Stimulated activated naive CD8-positive, alpha-beta T cell treated with anti-CD3 and anti-CD28 coated beads, Interleukin-15, amount 100 ng/mL, for 72 hours (primary cell): ENCODE measurements around the gene NDUFAF7.

ENCODE experiments used
- ATAC-seq: fragments of 150-1000 bp; cut with Tn5 transposase; 2 replicates; pipeline ENCODE4 v1.10.0; 2021; ENCODE audit warnings: mild to moderate bottlenecking, moderate library complexity
- DNase-seq, 2 donors: peaks; one replicate each; pipeline ENCODE4 v3.0.0; 2021 to 2022
- H3K27ac Mint-ChIP-seq, 2 donors: one replicate each; pipeline ENCODE4 v1.8.0; 2022; ENCODE audit warnings: mild to moderate bottlenecking in 2 of 2, mixed read lengths in 2 of 2, moderate library complexity in 2 of 2
- H3K27me3 Mint-ChIP-seq: one replicate; pipeline ENCODE4 v1.8.0; 2022; ENCODE audit warnings: mixed read lengths
- H3K4me1 Mint-ChIP-seq: one replicate; pipeline ENCODE4 v1.8.0; 2022; ENCODE audit warnings: mild to moderate bottlenecking, mixed read lengths
- H3K4me3 Mint-ChIP-seq, 2 donors: one replicate each; pipeline ENCODE4 v1.8.0; 2022; ENCODE audit warnings: mild to moderate bottlenecking in 2 of 2, mixed read lengths in 2 of 2, moderate library complexity in 1 of 2
- H3K9me3 Mint-ChIP-seq, 2 donors: one replicate each; pipeline ENCODE4 v1.8.0; 2022; ENCODE audit warnings: mixed read lengths in 2 of 2

Gene NDUFAF7

GRCh38 chr2:37244755-37245154, 13.3 kb downstream of the NDUFAF7 start:
- no peaks in the 10 kb centered on the region for H3K27me3 Mint-ChIP-seq
- H3K4me3 Mint-ChIP-seq = no peak overlapping the region
- H3K27ac Mint-ChIP-seq = peak overlapping the region in 1 of 2 donors; percentile 70
- peaks cover 10% of the 10 kb centered on the region for H3K4me1 Mint-ChIP-seq
- DNase-seq (no peak), ATAC-seq (no peak)
- H3K9me3 Mint-ChIP-seq = no peaks in the 10 kb centered on the region

- DNase-seq (no peak), ATAC-seq (no peak)
- no peak overlapping the region for H3K27ac Mint-ChIP-seq
These were observed 14.7 kb downstream of the NDUFAF7 start for GRCh38 chr2:37246205-37246604.

GRCh38 chr2:37250869-37251740, 19.6 kb downstream of the NDUFAF7 start:
- ATAC-seq = no peak
- H3K9me3 Mint-ChIP-seq = no peaks in the 10 kb centered on the region
- no peaks in the 10 kb centered on the region for H3K4me1 Mint-ChIP-seq
- no peak overlapping the region for H3K27ac Mint-ChIP-seq
- no peak overlapping the region for H3K4me3 Mint-ChIP-seq
- DNase-seq = no peak
- no peaks in the 10 kb centered on the region for H3K27me3 Mint-ChIP-seq

More at GRCh38 chr2:37246205-37246604, 14.7 kb downstream of the NDUFAF7 start:
- H3K4me1 Mint-ChIP-seq = peaks cover 10% of the 10 kb centered on the region
- no peaks in the 10 kb centered on the region for H3K9me3 Mint-ChIP-seq
- H3K4me3 Mint-ChIP-seq = no peak overlapping the region
- H3K27me3 Mint-ChIP-seq = no peaks in the 10 kb centered on the region

- ATAC-seq (no peak), DNase-seq (no peak)
- H3K9me3 Mint-ChIP-seq = no peaks in the 10 kb centered on the region
- H3K4me3 Mint-ChIP-seq = no peak overlapping the region
- H3K4me1 Mint-ChIP-seq = no peaks in the 10 kb centered on the region
- H3K27ac Mint-ChIP-seq = no peak overlapping the region
- no peaks in the 10 kb centered on the region for H3K27me3 Mint-ChIP-seq
These were observed 31.1 kb downstream of the NDUFAF7 start for GRCh38 chr2:37262522-37262921.

- no peaks in the 10 kb centered on the region for H3K27me3 Mint-ChIP-seq
- no peak overlapping the region for H3K4me3 Mint-ChIP-seq
- H3K4me1 Mint-ChIP-seq = no peaks in the 10 kb centered on the region
- H3K27ac Mint-ChIP-seq = peak overlapping the region in 1 of 2 donors; percentile 75
- DNase-seq (no peak), ATAC-seq (no peak)
- H3K9me3 Mint-ChIP-seq = no peaks in the 10 kb centered on the region
These were observed 32.4 kb downstream of the NDUFAF7 start for GRCh38 chr2:37263839-37264238.

GRCh38 chr2:37267685-37268084, 36.2 kb downstream of the NDUFAF7 start:
- H3K9me3 Mint-ChIP-seq = no peaks in the 10 kb centered on the region
- no peaks in the 10 kb centered on the region for H3K4me1 Mint-ChIP-seq
- ATAC-seq = no peak
- no peaks in the 10 kb centered on the region for H3K27me3 Mint-ChIP-seq
- DNase-seq = no peak
- H3K27ac Mint-ChIP-seq = peak overlapping the region in 1 of 2 donors; percentile 20
- H3K4me3 Mint-ChIP-seq = no peak overlapping the region

- ATAC-seq (no peak), DNase-seq (no peak)
- Mint-ChIP-seq H3K9me3 (no peaks in the 10 kb centered on the region), H3K27ac (no peak overlapping the region), H3K4me3 (no peak overlapping the region), H3K4me1 (no peaks in the 10 kb centered on the region), H3K27me3 (no peaks in the 10 kb centered on the region)
These were observed 36.7 kb downstream of the NDUFAF7 start for GRCh38 chr2:37268111-37268510.

GRCh38 chr2:37271376-37272067, 40.1 kb downstream of the NDUFAF7 start:
- no peaks in the 10 kb centered on the region for H3K27me3 Mint-ChIP-seq
- ATAC-seq (no peak), DNase-seq (no peak)
- no peaks in the 10 kb centered on the region for H3K9me3 Mint-ChIP-seq
- no peak overlapping the region for H3K4me3 Mint-ChIP-seq
- H3K4me1 Mint-ChIP-seq = no peaks in the 10 kb centered on the region
- H3K27ac Mint-ChIP-seq = no peak overlapping the region

GRCh38 chr2:37274359-37274965, 43.0 kb downstream of the NDUFAF7 start:
- Mint-ChIP-seq H3K4me1 (no peaks in the 10 kb centered on the region), H3K9me3 (no peaks in the 10 kb centered on the region), H3K27me3 (no peaks in the 10 kb centered on the region), H3K27ac (no peak overlapping the region), H3K4me3 (no peak overlapping the region)
- no peak for ATAC-seq
- DNase-seq = no peak

GRCh38 chr2:37276291-37276690, 44.8 kb downstream of the NDUFAF7 start:
- Mint-ChIP-seq H3K4me3 (no peak overlapping the region), H3K9me3 (no peaks in the 10 kb centered on the region), H3K27me3 (no peaks in the 10 kb centered on the region), H3K4me1 (no peaks in the 10 kb centered on the region), H3K27ac (no peak overlapping the region)
- ATAC-seq = no peak
- DNase-seq = no peak

GRCh38 chr2:37281916-37282315, 50.5 kb downstream of the NDUFAF7 start:
- H3K27me3 Mint-ChIP-seq = no peaks in the 10 kb centered on the region
- H3K4me1 Mint-ChIP-seq = no peaks in the 10 kb centered on the region
- H3K27ac Mint-ChIP-seq = no peak overlapping the region
- DNase-seq (no peak), ATAC-seq (no peak)
- no peaks in the 10 kb centered on the region for H3K9me3 Mint-ChIP-seq
- no peak overlapping the region for H3K4me3 Mint-ChIP-seq

GRCh38 chr2:37282746-37283145, 51.3 kb downstream of the NDUFAF7 start:
- Mint-ChIP-seq H3K27ac (no peak overlapping the region), H3K4me1 (no peaks in the 10 kb centered on the region), H3K9me3 (no peaks in the 10 kb centered on the region), H3K27me3 (no peaks in the 10 kb centered on the region), H3K4me3 (no peak overlapping the region)
- ATAC-seq (no peak), DNase-seq (no peak)

- Mint-ChIP-seq H3K9me3 (no peaks in the 10 kb centered on the region), H3K27me3 (no peaks in the 10 kb centered on the region), H3K4me1 (no peaks in the 10 kb centered on the region), H3K4me3 (no peak overlapping the region), H3K27ac (no peak overlapping the region)
- no peak for ATAC-seq
- no peak for DNase-seq
These were observed 51.7 kb downstream of the NDUFAF7 start for GRCh38 chr2:37283207-37283606.

GRCh38 chr2:37284381-37284780, 52.9 kb downstream of the NDUFAF7 start:
- H3K9me3 Mint-ChIP-seq = no peaks in the 10 kb centered on the region
- no peak overlapping the region for H3K27ac Mint-ChIP-seq
- H3K4me3 Mint-ChIP-seq = no peak overlapping the region
- H3K27me3 Mint-ChIP-seq = no peaks in the 10 kb centered on the region
- no peak for DNase-seq
- H3K4me1 Mint-ChIP-seq = no peaks in the 10 kb centered on the region
- ATAC-seq = no peak

- ATAC-seq (peak; percentile 55), DNase-seq (no peak)
- peak overlapping the region in 1 of 2 donors; percentile 70 for H3K27ac Mint-ChIP-seq
- H3K9me3 Mint-ChIP-seq = no peaks in the 10 kb centered on the region
- no peak overlapping the region for H3K4me3 Mint-ChIP-seq
- H3K27me3 Mint-ChIP-seq = no peaks in the 10 kb centered on the region
- no peaks in the 10 kb centered on the region for H3K4me1 Mint-ChIP-seq
These were observed 56.5 kb downstream of the NDUFAF7 start for GRCh38 chr2:37287966-37288365.

- no peaks in the 10 kb centered on the region for H3K27me3 Mint-ChIP-seq
- H3K9me3 Mint-ChIP-seq = no peaks in the 10 kb centered on the region
- H3K4me3 Mint-ChIP-seq = no peak overlapping the region
- H3K27ac Mint-ChIP-seq = no peak overlapping the region
- DNase-seq (no peak), ATAC-seq (no peak)
- peaks cover 10% of the 10 kb centered on the region for H3K4me1 Mint-ChIP-seq
These were observed 60.2 kb downstream of the NDUFAF7 start for GRCh38 chr2:37291680-37292079.
